Measurements from ENCODE around the gene IGF1.

IGF1 gene

DNA sequence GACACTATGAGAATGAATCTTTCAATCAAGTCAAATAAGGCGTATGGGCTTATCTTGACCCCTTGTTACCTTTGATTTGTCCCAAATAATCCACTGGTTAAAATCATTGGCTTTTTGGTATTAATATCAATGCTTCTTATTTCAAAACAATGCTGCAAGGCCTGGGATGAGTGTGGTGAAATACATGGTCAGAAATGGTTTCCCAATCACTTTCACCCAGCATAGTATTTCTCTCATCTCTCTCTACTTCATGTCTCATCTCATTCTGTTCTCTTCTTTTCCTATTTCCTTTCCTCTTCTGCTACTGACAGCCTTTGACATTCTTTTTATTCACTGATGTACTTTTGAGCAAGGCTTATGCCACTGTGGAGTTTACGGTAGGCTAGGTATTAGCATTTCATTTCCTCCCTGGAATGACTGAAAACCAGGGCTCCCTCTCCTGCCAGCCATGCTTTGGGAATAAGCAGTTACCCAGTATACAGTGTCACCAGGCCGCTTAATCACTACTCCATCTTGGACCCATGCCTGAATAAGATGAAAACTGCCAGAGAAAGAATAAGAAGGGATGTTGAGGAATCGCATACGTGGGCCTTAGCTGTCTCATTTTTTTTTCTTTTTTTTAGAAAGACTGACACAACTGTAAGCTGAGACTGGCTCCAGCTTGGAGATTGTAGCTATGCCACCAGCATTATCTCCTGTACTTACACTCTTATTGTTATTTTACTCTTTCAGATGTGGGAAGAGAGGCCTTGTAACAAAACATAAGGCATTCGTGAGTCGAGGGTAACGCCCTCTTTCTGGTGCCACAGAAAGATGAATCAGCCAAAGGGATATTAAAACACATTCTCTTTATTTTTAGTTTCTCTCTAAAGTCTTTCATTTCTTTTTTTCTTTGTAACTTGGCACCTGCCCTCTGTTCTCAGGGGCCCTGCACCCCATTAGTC is 53.5 kb downstream of the IGF1 start:
- no peak for DNase-seq

- no peak for DNase-seq
Observed at GRCh38 chr12:102425109-102426039, 55.0 kb downstream of the IGF1 start.

DNA sequence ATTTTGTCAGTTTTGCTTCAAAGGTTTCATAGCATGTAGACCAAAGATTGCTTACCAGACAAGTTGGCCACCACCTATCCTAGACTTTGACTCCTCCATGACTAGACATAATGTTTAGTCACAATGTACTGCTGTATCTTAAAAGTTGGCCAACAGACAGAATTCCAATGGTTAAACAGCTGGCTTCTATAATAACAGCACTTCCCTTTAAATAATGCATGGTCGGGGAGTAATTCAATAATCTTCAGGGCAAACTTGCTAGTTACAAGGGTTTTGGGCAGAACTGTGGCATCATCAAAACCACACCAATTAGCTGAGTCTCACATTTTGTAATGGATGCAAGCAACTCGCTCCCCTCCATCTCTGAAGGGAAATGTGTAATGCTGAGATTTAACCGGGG is 56.9 kb downstream of the IGF1 start:
- no peak for DNase-seq

- DNase-seq = no peak
Observed at GRCh38 chr12:102421802-102422583, 58.4 kb downstream of the IGF1 start.

DNA sequence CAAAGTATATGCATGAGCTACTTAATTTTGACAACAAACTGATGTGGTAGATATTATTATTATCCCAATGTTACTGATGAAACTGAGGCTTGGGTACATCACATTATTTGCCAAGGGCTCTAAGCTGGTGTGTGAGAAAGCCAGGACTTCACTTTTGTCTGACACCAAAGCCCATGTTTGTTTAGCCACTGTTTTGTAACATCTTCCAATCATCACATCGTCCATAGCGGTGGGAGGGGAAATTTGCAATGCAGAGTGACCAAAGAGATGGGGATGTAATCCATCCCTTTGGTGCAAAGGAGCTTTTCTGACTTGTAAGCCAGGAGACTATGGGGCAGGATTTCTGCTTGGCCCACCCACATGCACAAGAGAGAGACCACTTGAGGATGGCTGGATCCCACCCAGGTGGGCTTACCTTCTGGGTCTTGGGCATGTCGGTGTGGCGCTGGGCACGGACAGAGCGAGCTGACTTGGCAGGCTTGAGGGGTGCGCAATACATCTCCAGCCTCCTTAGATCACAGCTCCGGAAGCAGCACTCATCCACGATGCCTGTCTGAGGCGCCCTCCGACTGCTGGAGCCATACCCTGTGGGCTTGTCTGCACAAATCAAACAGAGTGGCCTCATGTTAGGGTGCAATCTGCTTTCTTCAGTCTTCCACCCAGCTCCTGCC is 61.1 kb downstream of the IGF1 start:
- DNase-seq = no peak

- no peak for DNase-seq
Observed at GRCh38 chr12:102417055-102417454, 63.3 kb downstream of the IGF1 start.

- DNase-seq = no peak
Observed at GRCh38 chr12:102415515-102415914, 64.8 kb downstream of the IGF1 start.

- DNase-seq = no peak
Observed at GRCh38 chr12:102413396-102413795, 67.0 kb downstream of the IGF1 start.

GRCh38 chr12:102410511-102410910 is 69.9 kb downstream of the IGF1 start:
- DNase-seq = no peak

- no peak for DNase-seq
Observed at GRCh38 chr12:102408487-102409297, 71.7 kb downstream of the IGF1 start.

- no peak for DNase-seq
Observed at GRCh38 chr12:102407776-102408486, 72.4 kb downstream of the IGF1 start.

GRCh38 chr12:102406033-102406584 is 74.3 kb downstream of the IGF1 start:
- no peak for DNase-seq

DNA sequence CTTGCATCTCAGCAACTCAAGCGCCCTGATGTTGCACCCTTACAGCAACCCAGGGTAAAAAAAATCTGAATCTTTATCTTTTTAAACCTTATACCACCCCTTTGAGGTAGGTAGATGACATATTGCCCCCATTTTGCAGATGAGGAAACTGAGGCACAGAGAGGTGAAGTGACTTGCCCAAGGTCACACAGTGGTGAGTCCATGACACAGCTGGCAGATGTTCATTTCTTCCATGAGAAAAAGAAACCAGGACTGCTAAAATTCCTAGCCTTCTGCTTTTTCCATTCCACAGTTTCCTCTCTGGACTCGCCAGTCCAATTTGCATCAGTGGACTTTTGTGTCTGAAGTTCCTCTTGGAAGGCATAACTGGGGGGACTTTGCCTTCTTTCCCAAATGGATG is 79.3 kb downstream of the IGF1 start:
- no peak for DNase-seq

DNA sequence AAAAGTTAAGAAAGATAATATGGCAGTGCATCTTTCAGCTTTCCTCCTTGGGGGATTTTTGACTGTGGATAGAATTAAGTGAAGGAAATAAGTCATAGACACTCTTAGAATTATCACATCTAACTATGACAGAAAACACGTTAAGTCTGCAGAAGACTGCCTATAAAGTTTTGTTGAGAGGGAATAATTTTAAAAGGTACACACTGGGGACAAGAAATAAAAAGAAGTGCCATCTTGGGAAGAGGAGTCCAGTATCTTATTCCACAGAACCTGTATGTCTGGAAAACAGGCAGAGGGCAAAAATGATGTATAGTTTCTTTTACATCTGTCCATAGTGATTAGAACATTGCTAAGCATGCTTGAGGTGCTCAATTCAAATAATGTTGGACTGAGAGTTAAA is 80.7 kb downstream of the IGF1 start:
- DNase-seq = no peak

GRCh38 chr12:102396276-102396675 is 84.1 kb downstream of the IGF1 start:
- no peak for DNase-seq

GRCh38 chr12:102394200-102394599 is 86.2 kb downstream of the IGF1 start:
- DNase-seq = no peak

DNA sequence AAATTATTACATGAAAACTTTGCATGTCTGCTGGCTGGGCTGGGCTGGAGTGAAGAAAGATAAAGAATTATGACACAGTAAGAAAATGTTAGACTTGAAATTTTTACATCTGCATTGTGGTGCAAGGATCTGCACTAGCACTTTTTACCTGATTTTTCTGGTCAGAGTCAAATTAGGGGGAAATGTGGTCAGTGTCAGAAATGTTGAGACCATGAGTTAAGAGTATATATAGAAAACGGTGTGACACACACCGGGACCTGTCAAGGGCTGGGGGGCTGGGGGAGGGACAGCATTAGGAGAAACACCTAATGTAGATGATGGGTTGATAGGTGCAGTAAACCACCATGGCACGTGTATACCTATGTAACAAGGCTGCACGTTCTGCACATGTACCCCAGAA is 90.3 kb downstream of the IGF1 start:
- DNase-seq = no peak

DNA sequence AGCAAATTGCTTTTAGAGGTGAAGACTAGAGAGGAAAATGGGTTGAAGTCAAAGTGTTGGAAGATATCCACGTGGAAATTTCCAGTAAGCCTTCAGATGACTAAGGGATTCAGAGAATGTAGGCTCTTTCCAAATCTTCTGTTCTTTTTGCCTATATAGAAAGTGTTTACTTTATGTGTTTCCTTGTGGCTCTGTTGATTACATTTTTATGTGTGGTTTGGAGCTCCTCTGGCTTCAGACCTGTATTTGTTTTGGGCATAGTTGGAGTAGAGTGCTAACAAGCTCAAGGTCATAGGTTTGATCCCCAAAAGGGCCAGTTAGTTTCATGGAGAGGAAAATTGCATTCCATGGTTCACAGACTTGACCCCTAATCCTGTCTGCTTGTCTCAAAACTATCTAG is 91.9 kb downstream of the IGF1 start:
- no peak for DNase-seq

DNA sequence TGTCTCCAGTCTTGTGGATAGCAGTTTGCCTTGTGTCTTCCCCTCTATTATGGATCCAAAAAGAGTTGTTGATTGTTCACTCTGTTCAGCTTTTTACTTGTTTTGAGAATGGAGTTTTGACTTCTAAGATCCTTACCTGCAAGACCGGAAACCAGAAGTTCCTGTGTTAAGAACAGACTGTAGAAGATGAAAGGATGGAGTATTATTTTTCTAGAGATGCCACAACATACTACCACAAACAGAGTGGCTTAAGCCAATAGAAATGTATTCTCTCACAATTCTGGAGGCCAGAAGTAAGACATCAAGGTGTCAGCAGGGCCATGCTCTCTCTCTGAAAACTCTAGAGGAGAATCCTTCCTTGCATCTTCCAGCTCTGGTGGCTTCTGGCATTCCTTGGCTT is 95.0 kb downstream of the IGF1 start:
- no peak for DNase-seq
